ENCODE measurements around the gene BNIP5.

GRCh38 chr6:36276581-36277536 lies 59.8 kb downstream of the BNIP5 start:
- TF ChIP-seq POLR2A (IDR thresholded peaks at IDR 0.05), result no peak
- no peak for TF ChIP-seq CTCF (IDR thresholded peaks at IDR 0.05)

Data from right lobe of liver (tissue), 4 donors.